ENCODE measurements around the gene OSBPL8.

The OSBPL8 gene

DNA sequence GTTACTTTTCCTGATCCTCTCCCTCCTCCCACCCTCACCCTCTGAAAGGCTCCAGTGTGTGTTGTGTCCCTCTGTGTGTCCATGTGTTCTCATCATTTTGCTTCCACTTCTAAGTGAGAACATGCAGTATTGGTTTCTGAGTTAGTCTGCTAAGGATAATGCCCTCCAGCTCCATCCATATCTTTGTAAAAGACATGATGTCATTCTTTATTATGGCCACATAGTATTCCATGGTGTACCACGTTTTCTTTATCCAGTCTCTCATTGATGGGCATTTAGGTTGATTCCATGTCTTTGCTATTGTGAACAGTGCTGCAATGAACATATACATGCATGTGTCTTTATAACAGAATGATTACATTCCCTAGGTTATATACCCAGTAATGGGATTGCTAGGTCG lies 159.4 kb downstream of the OSBPL8 start:
- DNase-seq (ENCODE audit: low read depth), result no peak
- no peak overlapping the region for H3K4me3 ChIP-seq (ENCODE audit: low read depth, low read length)
- TF ChIP-seq, protein P1, sequence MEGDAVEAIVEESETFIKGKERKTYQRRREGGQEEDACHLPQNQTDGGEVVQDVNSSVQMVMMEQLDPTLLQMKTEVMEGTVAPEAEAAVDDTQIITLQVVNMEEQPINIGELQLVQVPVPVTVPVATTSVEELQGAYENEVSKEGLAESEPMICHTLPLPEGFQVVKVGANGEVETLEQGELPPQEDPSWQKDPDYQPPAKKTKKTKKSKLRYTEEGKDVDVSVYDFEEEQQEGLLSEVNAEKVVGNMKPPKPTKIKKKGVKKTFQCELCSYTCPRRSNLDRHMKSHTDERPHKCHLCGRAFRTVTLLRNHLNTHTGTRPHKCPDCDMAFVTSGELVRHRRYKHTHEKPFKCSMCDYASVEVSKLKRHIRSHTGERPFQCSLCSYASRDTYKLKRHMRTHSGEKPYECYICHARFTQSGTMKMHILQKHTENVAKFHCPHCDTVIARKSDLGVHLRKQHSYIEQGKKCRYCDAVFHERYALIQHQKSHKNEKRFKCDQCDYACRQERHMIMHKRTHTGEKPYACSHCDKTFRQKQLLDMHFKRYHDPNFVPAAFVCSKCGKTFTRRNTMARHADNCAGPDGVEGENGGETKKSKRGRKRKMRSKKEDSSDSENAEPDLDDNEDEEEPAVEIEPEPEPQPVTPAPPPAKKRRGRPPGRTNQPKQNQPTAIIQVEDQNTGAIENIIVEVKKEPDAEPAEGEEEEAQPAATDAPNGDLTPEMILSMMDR (IDR thresholded peaks at IDR 0.05; ENCODE audit: low read depth, low read length, missing control alignments), result no peak

- DNase-seq (ENCODE audit: low read depth), result no peak
- H3K4me3 ChIP-seq (ENCODE audit: low read depth, low read length), result no peak overlapping the region
- TF ChIP-seq, protein P1 (IDR thresholded peaks at IDR 0.05; ENCODE audit: low read depth, low read length, missing control alignments), result no peak
These were observed 160.5 kb downstream of the OSBPL8 start for GRCh38 chr12:76399040-76399439.

- no peak overlapping the region for H3K4me3 ChIP-seq (ENCODE audit: low read depth, low read length)
- TF ChIP-seq, protein P1 (IDR thresholded peaks at IDR 0.05; ENCODE audit: low read depth, low read length, missing control alignments), result no peak
- DNase-seq (ENCODE audit: low read depth), result no peak
These were observed 161.5 kb downstream of the OSBPL8 start for GRCh38 chr12:76398106-76398505.

- H3K4me3 ChIP-seq (ENCODE audit: low read depth, low read length), result no peak overlapping the region
- TF ChIP-seq, protein P1 (IDR thresholded peaks at IDR 0.05; ENCODE audit: low read depth, low read length, missing control alignments), result no peak
- no peak for DNase-seq (ENCODE audit: low read depth)
These were observed 168.1 kb downstream of the OSBPL8 start for GRCh38 chr12:76391461-76391860.

DNA sequence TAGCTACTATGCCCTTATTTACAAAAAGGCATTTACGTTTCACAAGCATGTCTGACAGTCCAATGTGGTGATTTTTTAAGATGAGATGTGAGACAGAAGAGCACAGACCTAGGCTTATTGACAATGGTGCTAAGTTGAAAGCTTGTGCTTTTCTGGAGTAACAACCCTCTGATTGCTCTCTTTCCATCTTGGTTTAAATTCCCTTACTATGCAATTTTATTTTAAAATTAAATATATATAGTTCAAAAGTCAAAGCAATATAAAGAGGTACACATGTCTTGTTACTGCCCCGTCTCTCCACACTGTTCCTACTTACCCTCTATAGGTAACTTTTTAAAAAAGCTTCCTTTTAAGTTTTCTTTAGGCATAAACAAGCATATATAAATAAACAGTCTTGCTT lies 172.0 kb downstream of the OSBPL8 start:
- no peak for DNase-seq (ENCODE audit: low read depth)
- TF ChIP-seq, protein P1 (IDR thresholded peaks at IDR 0.05; ENCODE audit: low read depth, low read length, missing control alignments), result no peak
- no peak overlapping the region for H3K4me3 ChIP-seq (ENCODE audit: low read depth, low read length)

DNA sequence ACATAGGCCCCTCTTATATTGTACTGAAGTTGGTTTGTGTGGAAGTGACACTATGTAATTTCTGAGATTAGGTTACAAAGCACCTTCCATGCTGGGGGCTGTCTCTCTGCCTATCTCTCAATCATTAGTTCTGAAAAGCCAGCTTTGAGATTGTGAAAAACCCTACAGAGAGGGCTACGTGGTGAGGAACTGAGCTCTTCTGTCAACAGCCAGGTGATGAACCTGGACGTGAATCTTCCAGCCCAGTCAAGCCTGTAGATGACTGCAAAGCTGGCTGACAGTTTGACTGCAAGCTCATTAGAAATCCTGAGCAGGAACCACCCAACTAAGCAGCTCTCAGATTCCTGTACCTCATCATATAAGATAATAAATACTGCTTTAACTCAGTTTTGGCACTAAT lies 175.0 kb downstream of the OSBPL8 start:
- no peak for DNase-seq (ENCODE audit: low read depth)
- TF ChIP-seq, protein P1 (IDR thresholded peaks at IDR 0.05; ENCODE audit: low read depth, low read length, missing control alignments), result no peak
- H3K4me3 ChIP-seq (ENCODE audit: low read depth, low read length), result no peak overlapping the region

DNA sequence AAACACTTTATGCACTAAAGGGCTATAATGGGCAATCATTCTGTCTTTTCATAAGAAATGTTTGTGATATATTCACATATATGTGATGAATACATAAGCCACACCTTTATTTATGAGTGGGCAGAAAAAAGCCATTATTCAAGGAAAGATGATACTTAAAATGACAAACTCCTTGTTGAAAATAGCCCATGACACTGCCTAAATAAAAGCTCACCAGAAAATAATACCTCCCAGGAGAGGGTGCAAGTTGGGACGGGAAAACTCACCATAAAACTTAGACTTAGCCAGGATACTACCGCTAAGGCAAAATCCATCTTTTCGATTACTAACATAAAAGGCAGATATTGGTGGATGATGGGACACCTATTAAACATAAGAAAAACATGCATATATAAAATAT lies 175.6 kb downstream of the OSBPL8 start:
- no peak for DNase-seq (ENCODE audit: low read depth)
- TF ChIP-seq, protein P1 (IDR thresholded peaks at IDR 0.05; ENCODE audit: low read depth, low read length, missing control alignments), result no peak
- no peak overlapping the region for H3K4me3 ChIP-seq (ENCODE audit: low read depth, low read length)

Measured in GM12864 (cell line).